CD4-positive, alpha-beta T cell treated with Interleukin-2 at 100 ng/mL for 4 hours (primary cell): ENCODE measurements around the gene STON1.
"Not testable (repeated sequence)": the region's sequence is repeated elsewhere in the genome, so short reads cannot be mapped to it uniquely, and the experiment has no call there.

Experiments used
- DNase-seq: peaks from one replicate; pipeline ENCODE4 v3.0.0-alpha.2; 2020; ENCODE audit warnings: low spot score

The STON1 gene

GRCh38 chr2:48574353-48575287 lies 44.7 kb downstream of the STON1 start:
- no peak for DNase-seq

GRCh38 chr2:48578313-48578712 lies 48.4 kb downstream of the STON1 start:
- no peak for DNase-seq

- DNase-seq, result no peak
These were observed 54.0 kb downstream of the STON1 start for GRCh38 chr2:48583961-48584360.

DNA sequence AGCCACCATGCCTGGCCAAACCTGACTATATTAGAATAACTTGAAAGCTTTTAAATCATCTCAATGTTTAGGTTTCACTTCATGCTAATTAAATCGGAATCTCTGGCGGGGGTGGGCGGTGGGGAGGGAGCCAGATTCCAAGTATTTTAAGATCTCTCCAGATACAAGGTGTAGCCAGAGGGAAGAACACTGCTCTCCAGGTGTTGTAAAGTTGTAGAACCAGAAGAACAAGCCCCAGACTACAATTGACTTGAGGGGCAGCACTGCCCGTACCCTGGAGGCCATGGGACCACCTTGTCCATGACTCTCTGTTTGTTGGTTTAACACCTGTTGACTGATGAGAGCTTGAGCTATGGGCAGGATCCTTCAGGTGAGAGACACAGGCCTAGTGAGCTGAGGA lies 54.6 kb downstream of the STON1 start:
- no peak for DNase-seq

GRCh38 chr2:48586433-48586832 lies 56.5 kb downstream of the STON1 start:
- no peak for DNase-seq

- no peak for DNase-seq
These were observed 57.6 kb downstream of the STON1 start for GRCh38 chr2:48587560-48587959.

DNA sequence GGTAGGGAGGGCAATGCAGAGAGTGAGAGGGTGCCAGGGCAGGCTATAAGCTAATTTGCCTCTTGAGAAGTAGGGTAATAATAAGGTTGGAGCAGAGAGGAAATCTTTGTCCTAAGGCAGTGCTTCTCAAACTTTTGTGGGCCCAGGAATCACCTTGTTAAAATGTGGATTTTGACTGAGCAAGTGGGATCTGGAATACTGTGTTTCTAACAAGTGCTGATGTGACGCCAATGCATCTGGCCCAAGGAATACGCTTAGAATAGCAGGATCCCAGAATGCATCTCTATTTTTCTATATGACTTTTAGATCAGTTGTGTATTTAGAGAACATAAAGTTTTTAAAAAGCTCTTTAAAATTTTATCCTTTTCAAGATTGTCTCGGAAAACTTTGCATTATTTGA lies 58.0 kb downstream of the STON1 start:
- DNase-seq, result no peak

DNA sequence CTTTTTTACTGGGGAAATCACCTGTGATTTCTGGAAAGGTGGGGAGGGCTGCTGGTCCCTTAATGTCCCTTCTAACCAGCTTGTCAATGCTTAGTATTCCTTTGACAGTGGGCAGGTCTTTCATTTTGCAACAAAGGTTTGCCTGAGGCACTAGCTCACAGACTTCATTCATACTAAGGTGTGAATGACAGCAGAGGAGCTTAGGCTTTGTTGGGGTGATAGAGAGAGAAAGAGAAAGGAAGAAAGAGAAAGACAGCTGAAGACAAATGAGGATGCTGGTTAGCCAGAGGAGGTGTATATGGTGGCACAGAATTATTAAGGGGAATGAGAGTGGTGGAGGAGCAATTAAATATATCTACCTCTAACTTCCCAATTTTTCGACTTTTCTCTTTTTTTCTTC lies 58.8 kb downstream of the STON1 start:
- DNase-seq, result no peak

DNA sequence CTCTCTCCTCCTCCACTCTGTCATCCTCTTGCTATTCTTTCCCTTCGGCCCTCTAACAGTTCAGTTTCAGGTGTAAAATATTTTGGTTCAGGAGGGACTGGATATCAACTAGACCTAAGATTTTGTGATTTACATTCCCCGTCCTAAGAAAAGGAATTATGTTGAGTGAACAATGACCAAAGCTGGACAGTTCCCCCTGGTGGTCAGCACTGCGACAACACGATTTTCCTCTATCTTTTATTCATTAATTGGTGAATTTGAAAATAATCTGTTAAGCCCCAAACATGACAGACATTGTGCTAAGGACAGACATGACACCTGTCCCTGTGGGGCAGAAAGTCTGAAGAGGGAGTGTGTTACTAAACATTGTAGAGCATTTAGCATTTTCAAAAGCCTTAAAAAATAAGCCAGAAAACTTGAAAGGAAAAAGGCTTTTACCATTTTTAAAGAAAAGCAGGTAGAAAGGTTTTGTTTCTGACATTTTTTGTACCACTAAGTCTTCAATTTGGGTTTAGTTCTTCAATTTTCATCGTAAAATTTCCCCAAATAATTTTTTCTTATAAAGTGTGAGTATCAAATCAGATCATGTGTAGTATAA lies 59.3 kb downstream of the STON1 start:
- no peak for DNase-seq

DNA sequence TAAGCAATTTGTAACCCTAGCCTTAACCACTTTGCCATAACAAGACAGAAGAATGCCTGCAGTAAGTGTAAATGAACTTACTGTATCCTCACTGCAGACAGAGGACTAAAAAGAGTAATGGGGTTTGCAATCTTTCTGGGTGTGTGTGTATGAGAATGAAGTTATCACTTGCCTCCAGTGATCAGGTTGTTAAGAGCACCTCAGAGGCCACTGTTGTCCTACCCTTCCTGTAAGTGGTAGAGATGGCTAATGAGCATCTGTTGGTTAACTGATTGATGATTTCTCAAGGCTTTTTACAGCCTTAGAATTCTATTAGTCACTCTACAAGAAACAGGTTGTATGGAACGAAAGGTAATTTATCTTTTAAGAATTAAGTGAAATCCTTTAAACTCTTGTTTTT lies 60.1 kb downstream of the STON1 start:
- DNase-seq, result no peak

GRCh38 chr2:48592067-48592466 lies 62.1 kb downstream of the STON1 start:
- no peak for DNase-seq

GRCh38 chr2:48596751-48597150 lies 66.8 kb downstream of the STON1 start:
- not testable (repeated sequence) for DNase-seq

- DNase-seq, result no peak
These were observed 67.5 kb downstream of the STON1 start for GRCh38 chr2:48597492-48597891.

- peak; percentile 24 for DNase-seq
These were observed 70.4 kb downstream of the STON1 start for GRCh38 chr2:48600204-48600813.

DNA sequence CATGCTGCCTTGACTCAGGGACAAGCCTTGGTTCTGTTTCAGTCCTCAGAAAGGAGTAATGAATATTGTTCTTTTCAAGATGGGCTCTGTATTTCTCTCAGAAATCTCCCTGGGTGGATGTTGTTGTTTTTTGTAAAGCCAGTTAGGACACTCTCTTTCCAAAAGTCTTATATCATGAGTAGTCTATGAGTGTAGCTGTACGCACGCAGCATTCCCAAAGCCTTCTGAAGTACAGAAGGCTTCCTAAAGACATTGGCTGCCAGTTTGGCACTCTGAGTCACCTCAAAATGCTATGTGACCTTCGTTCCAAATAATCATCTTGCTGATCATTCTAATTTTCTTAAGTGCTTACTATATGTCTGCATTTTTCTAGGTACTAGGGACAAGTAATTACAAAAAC lies 71.0 kb downstream of the STON1 start:
- DNase-seq, result no peak

GRCh38 chr2:48601349-48601748 lies 71.4 kb downstream of the STON1 start:
- DNase-seq, result no peak

GRCh38 chr2:48605482-48606175 lies 75.7 kb downstream of the STON1 start:
- DNase-seq, result no peak

GRCh38 chr2:48607307-48608014 lies 77.5 kb downstream of the STON1 start:
- no peak for DNase-seq

- DNase-seq, result no peak
These were observed 83.3 kb downstream of the STON1 start for GRCh38 chr2:48613211-48613610.

DNA sequence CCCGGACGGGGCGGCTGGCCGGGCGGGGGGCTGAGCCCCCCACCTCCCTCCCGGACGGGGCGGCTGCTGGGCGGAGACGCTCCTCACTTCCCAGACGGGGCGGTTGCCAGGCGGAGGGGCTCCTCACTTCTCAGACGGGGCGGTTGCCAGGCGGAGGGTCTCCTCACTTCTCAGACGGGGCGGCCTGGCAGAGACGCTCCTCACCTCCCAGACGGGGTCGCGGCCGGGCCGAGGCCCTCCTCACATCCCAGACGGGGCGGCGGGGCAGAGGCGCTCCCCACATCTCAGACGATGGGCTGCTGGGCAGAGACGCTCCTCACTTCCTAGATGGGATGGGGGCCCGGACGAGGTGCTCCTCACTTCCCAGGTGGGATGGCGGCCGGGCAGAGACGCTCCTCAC lies 84.6 kb downstream of the STON1 start:
- DNase-seq, result not testable (repeated sequence)

DNA sequence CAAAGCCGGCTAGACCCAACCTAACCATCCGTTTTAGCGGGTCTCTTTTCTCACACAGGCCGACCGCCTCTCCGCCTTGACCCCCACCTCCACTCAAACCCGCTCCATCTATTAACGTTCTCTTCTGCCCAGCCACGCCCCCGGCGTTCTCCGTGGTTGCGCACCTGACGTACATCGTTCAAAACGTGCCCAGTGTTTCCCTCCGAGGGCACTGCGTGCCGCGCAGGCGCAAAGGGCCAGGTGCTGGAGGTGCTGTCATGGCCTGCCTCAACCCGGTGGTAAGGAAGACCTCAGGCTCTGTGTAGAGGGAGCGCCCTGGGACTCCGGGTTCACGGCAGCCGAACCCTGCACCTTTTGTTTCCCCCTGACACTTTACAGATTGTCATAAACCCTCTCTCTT lies 87.7 kb downstream of the STON1 start, which contains the start of gene GTF2A1L:
Gene GTF2A1L (plus strand): TSS at position 239 of the 400 bp plus-strand sequence. CDS start 19 bp downstream, at position 258.
- no peak for DNase-seq

- no peak for DNase-seq
These were observed 89.6 kb downstream of the STON1 start for GRCh38 chr2:48619526-48619925.
